ENCODE measurements around the gene SCD5.

GRCh38 chr4:82623121-82623683, 175.4 kb downstream of the SCD5 start:
- TF ChIP-seq POLR2AphosphoS5 (IDR thresholded peaks at IDR 0.05; ENCODE audit: control insufficient read depth, insufficient read depth, low read depth, low read length) (no peak), ETV6 (IDR thresholded peaks at IDR 0.05; ENCODE audit: borderline replicate concordance in 1 of 2, low read depth in 2 of 2, low read length in 1 of 2) (no peak), ETV6 (CRISPR knock-in tag; IDR thresholded peaks at IDR 0.05; ENCODE audit: borderline replicate concordance) (no peak), FIP1L1 (IDR thresholded peaks at IDR 0.05; ENCODE audit: low read depth, low read length, poor library complexity, severe bottlenecking) (no peak), PREB (CRISPR knock-in tag; IDR thresholded peaks at IDR 0.05) (no peak), CTCF (IDR thresholded peaks at IDR 0.05 in 2 of 3, conservative IDR thresholded peaks at IDR 0.05 in 1 of 3; ENCODE audit: insufficient read depth in 2 of 3, low read depth in 1 of 3, low read length in 3 of 3) (no peak), SETDB1 (IDR thresholded peaks at IDR 0.05; ENCODE audit: low read length) (no peak), BRF1 (IDR thresholded peaks at IDR 0.05; ENCODE audit: borderline replicate concordance, extremely low read depth, insufficient read length) (no peak), RAD21 (CRISPR knock-in tag; conservative IDR thresholded peaks at IDR 0.05 in 1 of 2, IDR thresholded peaks at IDR 0.05 in 1 of 2) (no peak), ZNF134 (CRISPR knock-in tag; conservative IDR thresholded peaks at IDR 0.05) (no peak), ZBTB34 (CRISPR knock-in tag; IDR thresholded peaks at IDR 0.05) (no peak), REST (IDR thresholded peaks at IDR 0.05; ENCODE audit: borderline replicate concordance) (no peak), REST (CRISPR knock-in tag; IDR thresholded peaks at IDR 0.05; ENCODE audit: low read depth) (no peak)
- TF ChIP-seq, protein P1, sequence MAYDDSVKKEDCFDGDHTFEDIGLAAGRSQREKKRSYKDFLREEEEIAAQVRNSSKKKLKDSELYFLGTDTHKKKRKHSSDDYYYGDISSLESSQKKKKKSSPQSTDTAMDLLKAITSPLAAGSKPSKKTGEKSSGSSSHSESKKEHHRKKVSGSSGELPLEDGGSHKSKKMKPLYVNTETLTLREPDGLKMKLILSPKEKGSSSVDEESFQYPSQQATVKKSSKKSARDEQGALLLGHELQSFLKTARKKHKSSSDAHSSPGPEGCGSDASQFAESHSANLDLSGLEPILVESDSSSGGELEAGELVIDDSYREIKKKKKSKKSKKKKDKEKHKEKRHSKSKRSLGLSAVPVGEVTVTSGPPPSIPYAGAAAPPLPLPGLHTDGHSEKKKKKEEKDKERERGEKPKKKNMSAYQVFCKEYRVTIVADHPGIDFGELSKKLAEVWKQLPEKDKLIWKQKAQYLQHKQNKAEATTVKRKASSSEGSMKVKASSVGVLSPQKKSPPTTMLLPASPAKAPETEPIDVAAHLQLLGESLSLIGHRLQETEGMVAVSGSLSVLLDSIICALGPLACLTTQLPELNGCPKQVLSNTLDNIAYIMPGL (CRISPR knock-in tag; IDR thresholded peaks at IDR 0.05) = no peak
- TF ChIP-seq, protein P2, sequence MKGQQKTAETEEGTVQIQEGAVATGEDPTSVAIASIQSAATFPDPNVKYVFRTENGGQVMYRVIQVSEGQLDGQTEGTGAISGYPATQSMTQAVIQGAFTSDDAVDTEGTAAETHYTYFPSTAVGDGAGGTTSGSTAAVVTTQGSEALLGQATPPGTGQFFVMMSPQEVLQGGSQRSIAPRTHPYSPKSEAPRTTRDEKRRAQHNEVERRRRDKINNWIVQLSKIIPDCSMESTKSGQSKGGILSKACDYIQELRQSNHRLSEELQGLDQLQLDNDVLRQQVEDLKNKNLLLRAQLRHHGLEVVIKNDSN (CRISPR knock-in tag; IDR thresholded peaks at IDR 0.05) = no peak
